ENCODE results near the gene PPARA.

PPARA gene

GRCh38 chr22:46114518-46115387 is 35.6 kb upstream of the PPARA start:
- DNase-seq, result no peak

- DNase-seq, result no peak
These were observed 35.0 kb upstream of the PPARA start for GRCh38 chr22:46115388-46115678.

GRCh38 chr22:46115755-46116490 is 34.4 kb upstream of the PPARA start:
- no peak for DNase-seq

GRCh38 chr22:46116491-46116958 is 33.8 kb upstream of the PPARA start:
- peak; percentile 98 for DNase-seq

- DNase-seq, result no peak
These were observed 32.8 kb upstream of the PPARA start for GRCh38 chr22:46117206-46118199.

- no peak for DNase-seq
These were observed 31.1 kb upstream of the PPARA start for GRCh38 chr22:46119093-46119728.

GRCh38 chr22:46119729-46120419 is 30.5 kb upstream of the PPARA start:
- DNase-seq, result no peak

- no peak for DNase-seq
These were observed 29.9 kb upstream of the PPARA start for GRCh38 chr22:46120420-46120737.

GRCh38 chr22:46121079-46121478 is 29.2 kb upstream of the PPARA start:
- no peak for DNase-seq

- DNase-seq, result no peak
These were observed 28.6 kb upstream of the PPARA start for GRCh38 chr22:46121523-46122287.

- peak; percentile 85 for DNase-seq
These were observed 27.8 kb upstream of the PPARA start for GRCh38 chr22:46122511-46122971.

GRCh38 chr22:46122980-46123693 is 27.2 kb upstream of the PPARA start:
- DNase-seq, result no peak

GRCh38 chr22:46123694-46124382 is 26.5 kb upstream of the PPARA start:
- no peak for DNase-seq

GRCh38 chr22:46124383-46125144 is 25.8 kb upstream of the PPARA start:
- no peak for DNase-seq

GRCh38 chr22:46125311-46125710 is 25.0 kb upstream of the PPARA start:
- no peak for DNase-seq

- no peak for DNase-seq
These were observed 24.2 kb upstream of the PPARA start for GRCh38 chr22:46125816-46126765.

- DNase-seq, result no peak
These were observed 23.4 kb upstream of the PPARA start for GRCh38 chr22:46126853-46127385.

Measured in right forelimb (tissue), 1 donor.